Measurements from ENCODE around the gene GRM5. TPM values are rescaled to one million over a fixed set of nuclear protein-coding genes. Genes with fewer than 3 reads are reported as not detected.

GRM5 gene
- total and polyA plus RNA-seq, 4 donors: not detected

GRCh38 chr11:88538098-88538497 is 527.7 kb downstream of the GRM5 start (continued):
- no peak for TF ChIP-seq CTCF (IDR thresholded peaks at IDR 0.05; ENCODE audit: low read depth, low read length, missing input control)
- TF ChIP-seq GABPA (IDR thresholded peaks at IDR 0.05 in 1 of 2, conservative IDR thresholded peaks at IDR 0.05 in 1 of 2): no peak
- no peak for TF ChIP-seq MAX (IDR thresholded peaks at IDR 0.05)
- TF ChIP-seq HNF4A (conservative IDR thresholded peaks at IDR 0.05): no peak
- TF ChIP-seq NR2F2 (IDR thresholded peaks at IDR 0.05): no peak

GRCh38 chr11:88537613-88538012 is 528.2 kb downstream of the GRM5 start:
- H3K27ac ChIP-seq (ENCODE audit: low read depth in 1 of 2, low read length in 2 of 2): no peak overlapping the region
- H3K9ac ChIP-seq (ENCODE audit: low read depth in 1 of 2, low read length in 2 of 2): no peak overlapping the region
- H3K4me3 ChIP-seq (ENCODE audit: low read depth in 1 of 3, low read length in 3 of 3): no peak overlapping the region
- 52% methylated on average over 2 of the region's 2 CpGs for WGBS
- no peaks in the 10 kb centered on the region for H3K36me3 ChIP-seq (ENCODE audit: control insufficient read depth in 4 of 4, insufficient read depth in 3 of 4, low read depth in 1 of 4, low read length in 3 of 4)
- DNase-seq (ENCODE audit: low spot score): no peak
- no peak for TF ChIP-seq ZBTB33 (IDR thresholded peaks at IDR 0.05)
- TF ChIP-seq RAD21 (IDR thresholded peaks at IDR 0.05): no peak
- TF ChIP-seq ATF3 (IDR thresholded peaks at IDR 0.05): no peak
- TF ChIP-seq EGR1 (IDR thresholded peaks at IDR 0.05; ENCODE audit: low read depth in 2 of 2): no peak
- TF ChIP-seq GABPA (IDR thresholded peaks at IDR 0.05 in 1 of 2, conservative IDR thresholded peaks at IDR 0.05 in 1 of 2): no peak
- no peak for TF ChIP-seq YY1 (IDR thresholded peaks at IDR 0.05)
- TF ChIP-seq JUND (IDR thresholded peaks at IDR 0.05): no peak
- TF ChIP-seq MAX (IDR thresholded peaks at IDR 0.05): no peak
- TF ChIP-seq HNF4G (IDR thresholded peaks at IDR 0.05): no peak
- no peak for TF ChIP-seq TAF1 (conservative IDR thresholded peaks at IDR 0.05)
- no peak for TF ChIP-seq CTCF (IDR thresholded peaks at IDR 0.05; ENCODE audit: low read depth, low read length, missing input control)
- TF ChIP-seq FOXA2 (IDR thresholded peaks at IDR 0.05): no peak
- no peaks in the 10 kb centered on the region for H3K9me3 ChIP-seq (ENCODE audit: control insufficient read depth in 4 of 4, low read length in 3 of 4)
- no peaks in the 10 kb centered on the region for H3K27me3 ChIP-seq (ENCODE audit: control insufficient read depth in 4 of 4, insufficient read depth in 4 of 4, low read length in 3 of 4)
- H3K4me1 ChIP-seq (ENCODE audit: control insufficient read depth in 4 of 4, insufficient read depth in 4 of 4, low read length in 3 of 4): peaks cover 2 to 8% (median 3%) of the 10 kb centered on the region in 4 donors
